ENCODE data around the gene SPAG5. TPM values are rescaled to one million over a fixed set of nuclear protein-coding genes. Genes with fewer than 3 reads are reported as not detected.

Gene SPAG5
- total and polyA plus RNA-seq, 10 of the 15 experiments (the other 5 are each of a cell fraction or from before 2014, with no cell fraction given) = 73.5 to 171 (median 106) TPM

DNA sequence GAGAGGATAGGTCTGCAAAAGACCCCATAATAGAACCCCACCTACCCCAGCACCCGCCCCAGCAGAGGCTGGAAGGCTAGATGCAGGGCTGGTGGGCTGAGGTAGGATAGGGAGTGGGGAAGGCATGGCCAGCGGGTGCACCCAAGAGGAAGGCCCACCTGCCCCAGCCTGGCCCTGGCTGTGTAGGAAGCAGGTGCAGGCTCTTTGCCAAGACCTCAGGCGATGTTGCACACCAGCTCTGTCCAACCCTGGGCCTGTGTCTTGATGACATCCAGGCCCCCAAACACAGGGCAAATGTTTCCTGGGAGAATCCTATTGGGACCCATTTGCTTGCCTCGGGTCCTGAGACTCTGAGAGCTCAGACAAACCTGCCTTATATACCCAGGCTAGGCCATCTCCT is 58.6 kb downstream of the SPAG5 start:
- ChIA-PET SMC1A (ENCODE audit: uncharacterized antibody, unreplicated experiment) (interaction anchor here (0.7 to 2.6 kb wide), 8 partner anchors 11 to 72 kb away, joined by 3 to 32 read pairs (median 10); no protein-coding TSS in a partner anchor), RAD21 (ENCODE audit: unreplicated experiment) (interaction anchor here (0.7 to 2.0 kb wide), 5 partner anchors 9 to 46 kb away, joined by 3 to 26 read pairs (median 4); no protein-coding TSS in a partner anchor), CTCF (interaction anchor here (0.7 to 13.9 kb wide), 12 partner anchors 9 to 304 kb away, joined by 3 to 316 read pairs (median 5); no protein-coding TSS in a partner anchor), POLR2A (interaction anchor here (0.6 to 1.4 kb wide), 2 partner anchors 37 to 45 kb away, joined by 3 read pairs; no protein-coding TSS in a partner anchor)
- no peak overlapping the region for H3K4me3 ChIP-seq
- in situ Hi-C loops (cut with MboI) (loop anchor here (10.0 kb wide), 1 partner anchor 165 kb away; the partner anchor contains the start of genes SARM1 and VTN), intact Hi-C loops (cut with micrococcal nuclease; ENCODE audit: unreplicated experiment) (loop anchor here (1.0 to 10.0 kb wide), 4 partner anchors 46 to 165 kb away; partner anchors contain the start of genes SARM1 and VTN)
- H3K4me2 ChIP-seq (ENCODE audit: control insufficient read depth, insufficient read depth) = no peak overlapping the region
- H3K9ac ChIP-seq (ENCODE audit: control insufficient read depth, insufficient read depth, low read length) = no peak overlapping the region
- 59% methylated on average over 4 of the region's 4 CpGs for WGBS (ENCODE audit: insufficient coverage, insufficient replicate concordance, low lambda C conversion rate, missing lambda C conversion rate)
- no peaks in the 10 kb centered on the region for H3K4me1 ChIP-seq (ENCODE audit: control insufficient read depth, insufficient read depth, low read length)
- no peaks in the 10 kb centered on the region for H4K20me1 ChIP-seq (ENCODE audit: control insufficient read depth, insufficient read depth)
- no peaks in the 10 kb centered on the region for H3K9me3 ChIP-seq (replicated peaks; ENCODE audit: control insufficient read depth, insufficient read depth, low read length)
- no TSS peak for BruUV-seq (replicated peaks)
- H3K27ac ChIP-seq (ENCODE audit: control insufficient read depth, insufficient read depth) = no peak overlapping the region
- no peaks in the 10 kb centered on the region for H3K36me3 ChIP-seq (ENCODE audit: control insufficient read depth in 2 of 2, insufficient read depth in 2 of 2, low read length in 1 of 2)
- H3K79me2 ChIP-seq (ENCODE audit: control insufficient read depth, insufficient read depth, low read length) = no peaks in the 10 kb centered on the region
- no peak for FAIRE-seq
- no peaks in the 10 kb centered on the region for H3K27me3 ChIP-seq (replicated peaks in 1 of 2; ENCODE audit: control insufficient read depth in 2 of 2, insufficient read depth in 2 of 2, low read length in 1 of 2)
- TF ChIP-seq, protein P1, sequence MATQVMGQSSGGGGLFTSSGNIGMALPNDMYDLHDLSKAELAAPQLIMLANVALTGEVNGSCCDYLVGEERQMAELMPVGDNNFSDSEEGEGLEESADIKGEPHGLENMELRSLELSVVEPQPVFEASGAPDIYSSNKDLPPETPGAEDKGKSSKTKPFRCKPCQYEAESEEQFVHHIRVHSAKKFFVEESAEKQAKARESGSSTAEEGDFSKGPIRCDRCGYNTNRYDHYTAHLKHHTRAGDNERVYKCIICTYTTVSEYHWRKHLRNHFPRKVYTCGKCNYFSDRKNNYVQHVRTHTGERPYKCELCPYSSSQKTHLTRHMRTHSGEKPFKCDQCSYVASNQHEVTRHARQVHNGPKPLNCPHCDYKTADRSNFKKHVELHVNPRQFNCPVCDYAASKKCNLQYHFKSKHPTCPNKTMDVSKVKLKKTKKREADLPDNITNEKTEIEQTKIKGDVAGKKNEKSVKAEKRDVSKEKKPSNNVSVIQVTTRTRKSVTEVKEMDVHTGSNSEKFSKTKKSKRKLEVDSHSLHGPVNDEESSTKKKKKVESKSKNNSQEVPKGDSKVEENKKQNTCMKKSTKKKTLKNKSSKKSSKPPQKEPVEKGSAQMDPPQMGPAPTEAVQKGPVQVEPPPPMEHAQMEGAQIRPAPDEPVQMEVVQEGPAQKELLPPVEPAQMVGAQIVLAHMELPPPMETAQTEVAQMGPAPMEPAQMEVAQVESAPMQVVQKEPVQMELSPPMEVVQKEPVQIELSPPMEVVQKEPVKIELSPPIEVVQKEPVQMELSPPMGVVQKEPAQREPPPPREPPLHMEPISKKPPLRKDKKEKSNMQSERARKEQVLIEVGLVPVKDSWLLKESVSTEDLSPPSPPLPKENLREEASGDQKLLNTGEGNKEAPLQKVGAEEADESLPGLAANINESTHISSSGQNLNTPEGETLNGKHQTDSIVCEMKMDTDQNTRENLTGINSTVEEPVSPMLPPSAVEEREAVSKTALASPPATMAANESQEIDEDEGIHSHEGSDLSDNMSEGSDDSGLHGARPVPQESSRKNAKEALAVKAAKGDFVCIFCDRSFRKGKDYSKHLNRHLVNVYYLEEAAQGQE (IDR thresholded peaks at IDR 0.05; ENCODE audit: low read depth, low read length) = no peak
- TF ChIP-seq ZNF207 (IDR thresholded peaks at IDR 0.05; ENCODE audit: borderline replicate concordance) (no peak), IKZF1 (conservative IDR thresholded peaks at IDR 0.05) (no peak), KDM1A (IDR thresholded peaks at IDR 0.05; ENCODE audit: borderline replicate concordance) (no peak), SREBF1 (IDR thresholded peaks at IDR 0.05; ENCODE audit: low read length) (no peak)
- TF ChIP-seq, protein P2, sequence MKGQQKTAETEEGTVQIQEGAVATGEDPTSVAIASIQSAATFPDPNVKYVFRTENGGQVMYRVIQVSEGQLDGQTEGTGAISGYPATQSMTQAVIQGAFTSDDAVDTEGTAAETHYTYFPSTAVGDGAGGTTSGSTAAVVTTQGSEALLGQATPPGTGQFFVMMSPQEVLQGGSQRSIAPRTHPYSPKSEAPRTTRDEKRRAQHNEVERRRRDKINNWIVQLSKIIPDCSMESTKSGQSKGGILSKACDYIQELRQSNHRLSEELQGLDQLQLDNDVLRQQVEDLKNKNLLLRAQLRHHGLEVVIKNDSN (IDR thresholded peaks at IDR 0.05; ENCODE audit: borderline replicate concordance, extremely low read length, insufficient read depth, low read depth, low read length) = no peak
- TF ChIP-seq, protein P3, sequence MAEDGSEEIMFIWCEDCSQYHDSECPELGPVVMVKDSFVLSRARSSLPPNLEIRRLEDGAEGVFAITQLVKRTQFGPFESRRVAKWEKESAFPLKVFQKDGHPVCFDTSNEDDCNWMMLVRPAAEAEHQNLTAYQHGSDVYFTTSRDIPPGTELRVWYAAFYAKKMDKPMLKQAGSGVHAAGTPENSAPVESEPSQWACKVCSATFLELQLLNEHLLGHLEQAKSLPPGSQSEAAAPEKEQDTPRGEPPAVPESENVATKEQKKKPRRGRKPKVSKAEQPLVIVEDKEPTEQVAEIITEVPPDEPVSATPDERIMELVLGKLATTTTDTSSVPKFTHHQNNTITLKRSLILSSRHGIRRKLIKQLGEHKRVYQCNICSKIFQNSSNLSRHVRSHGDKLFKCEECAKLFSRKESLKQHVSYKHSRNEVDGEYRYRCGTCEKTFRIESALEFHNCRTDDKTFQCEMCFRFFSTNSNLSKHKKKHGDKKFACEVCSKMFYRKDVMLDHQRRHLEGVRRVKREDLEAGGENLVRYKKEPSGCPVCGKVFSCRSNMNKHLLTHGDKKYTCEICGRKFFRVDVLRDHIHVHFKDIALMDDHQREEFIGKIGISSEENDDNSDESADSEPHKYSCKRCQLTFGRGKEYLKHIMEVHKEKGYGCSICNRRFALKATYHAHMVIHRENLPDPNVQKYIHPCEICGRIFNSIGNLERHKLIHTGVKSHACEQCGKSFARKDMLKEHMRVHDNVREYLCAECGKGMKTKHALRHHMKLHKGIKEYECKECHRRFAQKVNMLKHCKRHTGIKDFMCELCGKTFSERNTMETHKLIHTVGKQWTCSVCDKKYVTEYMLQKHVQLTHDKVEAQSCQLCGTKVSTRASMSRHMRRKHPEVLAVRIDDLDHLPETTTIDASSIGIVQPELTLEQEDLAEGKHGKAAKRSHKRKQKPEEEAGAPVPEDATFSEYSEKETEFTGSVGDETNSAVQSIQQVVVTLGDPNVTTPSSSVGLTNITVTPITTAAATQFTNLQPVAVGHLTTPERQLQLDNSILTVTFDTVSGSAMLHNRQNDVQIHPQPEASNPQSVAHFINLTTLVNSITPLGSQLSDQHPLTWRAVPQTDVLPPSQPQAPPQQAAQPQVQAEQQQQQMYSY (CRISPR knock-in tag; IDR thresholded peaks at IDR 0.05) = no peak
- TF ChIP-seq, protein P4, sequence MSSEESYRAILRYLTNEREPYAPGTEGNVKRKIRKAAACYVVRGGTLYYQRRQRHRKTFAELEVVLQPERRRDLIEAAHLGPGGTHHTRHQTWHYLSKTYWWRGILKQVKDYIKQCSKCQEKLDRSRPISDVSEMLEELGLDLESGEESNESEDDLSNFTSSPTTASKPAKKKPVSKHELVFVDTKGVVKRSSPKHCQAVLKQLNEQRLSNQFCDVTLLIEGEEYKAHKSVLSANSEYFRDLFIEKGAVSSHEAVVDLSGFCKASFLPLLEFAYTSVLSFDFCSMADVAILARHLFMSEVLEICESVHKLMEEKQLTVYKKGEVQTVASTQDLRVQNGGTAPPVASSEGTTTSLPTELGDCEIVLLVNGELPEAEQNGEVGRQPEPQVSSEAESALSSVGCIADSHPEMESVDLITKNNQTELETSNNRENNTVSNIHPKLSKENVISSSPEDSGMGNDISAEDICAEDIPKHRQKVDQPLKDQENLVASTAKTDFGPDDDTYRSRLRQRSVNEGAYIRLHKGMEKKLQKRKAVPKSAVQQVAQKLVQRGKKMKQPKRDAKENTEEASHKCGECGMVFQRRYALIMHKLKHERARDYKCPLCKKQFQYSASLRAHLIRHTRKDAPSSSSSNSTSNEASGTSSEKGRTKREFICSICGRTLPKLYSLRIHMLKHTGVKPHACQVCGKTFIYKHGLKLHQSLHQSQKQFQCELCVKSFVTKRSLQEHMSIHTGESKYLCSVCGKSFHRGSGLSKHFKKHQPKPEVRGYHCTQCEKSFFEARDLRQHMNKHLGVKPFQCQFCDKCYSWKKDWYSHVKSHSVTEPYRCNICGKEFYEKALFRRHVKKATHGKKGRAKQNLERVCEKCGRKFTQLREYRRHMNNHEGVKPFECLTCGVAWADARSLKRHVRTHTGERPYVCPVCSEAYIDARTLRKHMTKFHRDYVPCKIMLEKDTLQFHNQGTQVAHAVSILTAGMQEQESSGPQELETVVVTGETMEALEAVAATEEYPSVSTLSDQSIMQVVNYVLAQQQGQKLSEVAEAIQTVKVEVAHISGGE (CRISPR knock-in tag; IDR thresholded peaks at IDR 0.05) = no peak
- no peak overlapping the region for H2AFZ ChIP-seq (ENCODE audit: control insufficient read depth, low read depth, low read length)
- no peak for DNase-seq (ENCODE audit: low read depth, low spot score)
- ATAC-seq = no peak

Data from GM12878 (cell line).